IPS-NIHi7 (cell line): ENCODE results near the gene KNOP1.
A peak's percentile ranks its signal among the peaks of the same experiment; 100 is the strongest.
"Not testable (repeated sequence)": the region's sequence is repeated elsewhere in the genome, so short reads cannot be mapped to it uniquely, and the experiment has no call there.

Experiments
- DNase-seq: peaks from one replicate; pipeline ENCODE4 v3.0.0; 2012; ENCODE audit warnings: mixed read lengths; ENCODE audit errors: extremely low spot score

The KNOP1 gene

GRCh38 chr16:19741354-19741753 lies 23.3 kb upstream of the KNOP1 start:
- no peak for DNase-seq

GRCh38 chr16:19737306-19738038 lies 19.4 kb upstream of the KNOP1 start:
- DNase-seq = no peak

GRCh38 chr16:19735074-19735867 lies 17.2 kb upstream of the KNOP1 start:
- DNase-seq = no peak

- no peak for DNase-seq
Observed at GRCh38 chr16:19733551-19733950, 15.5 kb upstream of the KNOP1 start.

- no peak for DNase-seq
Observed at GRCh38 chr16:19728636-19728965, 10.6 kb upstream of the KNOP1 start.

- DNase-seq = no peak
Observed at GRCh38 chr16:19722981-19723380, 5.0 kb upstream of the KNOP1 start.

- no peak for DNase-seq
Observed at GRCh38 chr16:19722269-19722952, 4.4 kb upstream of the KNOP1 start.

GRCh38 chr16:19718624-19718965 lies 568 bp upstream of the KNOP1 start:
- DNase-seq = peak; percentile 53

GRCh38 chr16:19717314-19717713 lies 713 bp downstream of the KNOP1 start:
- no peak for DNase-seq

GRCh38 chr16:19716728-19717127 lies 1.3 kb downstream of the KNOP1 start:
- not testable (repeated sequence) for DNase-seq

GRCh38 chr16:19716183-19716582 lies 1.8 kb downstream of the KNOP1 start:
- DNase-seq = no peak

GRCh38 chr16:19715566-19715965 lies 2.5 kb downstream of the KNOP1 start:
- no peak for DNase-seq

GRCh38 chr16:19713697-19714096 lies 4.3 kb downstream of the KNOP1 start:
- no peak for DNase-seq

GRCh38 chr16:19712418-19713058 lies 5.5 kb downstream of the KNOP1 start:
- no peak for DNase-seq

GRCh38 chr16:19711643-19712042 lies 6.4 kb downstream of the KNOP1 start:
- DNase-seq = no peak

- DNase-seq = no peak
Observed at GRCh38 chr16:19710991-19711545, 7.0 kb downstream of the KNOP1 start.

- peak; percentile 55 for DNase-seq
Observed at GRCh38 chr16:19710191-19710908, 7.7 kb downstream of the KNOP1 start.

- DNase-seq = no peak
Observed at GRCh38 chr16:19709381-19710136, 8.5 kb downstream of the KNOP1 start.

- peak; percentile 37 for DNase-seq
Observed at GRCh38 chr16:19708296-19709205, 9.5 kb downstream of the KNOP1 start.
